VCaP (cell line): ENCODE data around the gene TREML4.
"Not testable (repeated sequence)": the region's sequence is repeated elsewhere in the genome, so short reads cannot be mapped to it uniquely, and the experiment has no call there.

Experiments used
- H3K27ac ChIP-seq: fragments of 450-650 bp; 2 replicates; pipeline ENCODE4 v1.5.1; 2017
- TF ChIP-seq, protein P1 (sequence below): fragments of 450-650 bp; conservative IDR thresholded peaks from 2 replicates; pipeline ENCODE4 v1.5.1; 2017; ENCODE audit warnings: mild to moderate bottlenecking, moderate library complexity

Gene TREML4

DNA sequence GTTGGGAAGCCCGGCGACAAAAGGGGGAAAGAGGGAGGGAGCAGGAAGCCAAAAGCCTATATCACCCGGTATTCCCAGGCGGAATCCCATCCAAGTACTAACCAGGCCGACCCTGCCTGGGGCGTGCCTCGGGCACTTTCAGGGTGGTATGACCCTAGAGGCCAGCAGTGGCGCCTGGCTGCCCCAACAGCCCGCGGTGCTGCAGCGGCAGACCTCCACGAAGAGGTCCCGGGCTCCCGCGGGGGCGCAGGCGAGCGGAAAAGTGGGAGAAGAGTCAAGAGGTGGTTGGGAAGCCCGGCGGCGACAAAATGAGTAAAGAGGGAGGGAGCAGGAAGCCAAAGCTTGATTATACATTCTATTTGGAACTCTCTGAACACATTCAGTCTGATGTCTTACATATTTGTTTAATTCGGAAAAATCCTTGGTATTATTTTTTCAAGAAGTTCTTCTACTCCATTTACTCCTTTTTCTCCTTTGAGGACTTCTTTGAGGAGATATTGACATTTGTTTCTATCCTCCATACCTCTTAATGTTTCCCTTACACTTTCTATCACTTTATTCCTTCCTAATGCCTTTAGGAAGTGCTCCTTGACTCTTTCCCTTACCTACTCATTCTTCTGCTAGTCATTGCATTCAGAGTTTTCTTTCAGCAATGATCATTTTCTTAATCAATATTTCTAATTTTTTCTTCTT lies 11.5 kb downstream of the TREML4 start:
- H3K27ac ChIP-seq: no peak overlapping the region
- TF ChIP-seq, protein P1, sequence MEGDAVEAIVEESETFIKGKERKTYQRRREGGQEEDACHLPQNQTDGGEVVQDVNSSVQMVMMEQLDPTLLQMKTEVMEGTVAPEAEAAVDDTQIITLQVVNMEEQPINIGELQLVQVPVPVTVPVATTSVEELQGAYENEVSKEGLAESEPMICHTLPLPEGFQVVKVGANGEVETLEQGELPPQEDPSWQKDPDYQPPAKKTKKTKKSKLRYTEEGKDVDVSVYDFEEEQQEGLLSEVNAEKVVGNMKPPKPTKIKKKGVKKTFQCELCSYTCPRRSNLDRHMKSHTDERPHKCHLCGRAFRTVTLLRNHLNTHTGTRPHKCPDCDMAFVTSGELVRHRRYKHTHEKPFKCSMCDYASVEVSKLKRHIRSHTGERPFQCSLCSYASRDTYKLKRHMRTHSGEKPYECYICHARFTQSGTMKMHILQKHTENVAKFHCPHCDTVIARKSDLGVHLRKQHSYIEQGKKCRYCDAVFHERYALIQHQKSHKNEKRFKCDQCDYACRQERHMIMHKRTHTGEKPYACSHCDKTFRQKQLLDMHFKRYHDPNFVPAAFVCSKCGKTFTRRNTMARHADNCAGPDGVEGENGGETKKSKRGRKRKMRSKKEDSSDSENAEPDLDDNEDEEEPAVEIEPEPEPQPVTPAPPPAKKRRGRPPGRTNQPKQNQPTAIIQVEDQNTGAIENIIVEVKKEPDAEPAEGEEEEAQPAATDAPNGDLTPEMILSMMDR: no peak

DNA sequence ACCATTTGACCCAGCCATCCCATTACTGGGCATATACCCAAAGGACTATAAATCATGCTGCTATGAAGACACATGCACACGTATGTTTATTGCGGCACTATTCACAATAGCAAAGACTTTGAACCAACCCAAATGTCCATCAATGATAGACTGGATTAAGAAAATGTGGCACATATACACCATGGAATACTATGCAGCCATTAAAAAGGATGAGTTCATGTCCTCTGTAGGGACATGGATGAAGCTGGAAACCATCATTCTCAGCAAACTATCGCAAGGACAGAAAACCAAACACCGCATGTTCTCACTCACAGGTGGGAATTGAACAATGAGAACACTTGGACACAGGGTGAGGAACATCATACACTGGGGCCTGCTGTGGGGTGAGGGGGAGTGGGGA lies 18.4 kb downstream of the TREML4 start:
- not testable (repeated sequence) for H3K27ac ChIP-seq

DNA sequence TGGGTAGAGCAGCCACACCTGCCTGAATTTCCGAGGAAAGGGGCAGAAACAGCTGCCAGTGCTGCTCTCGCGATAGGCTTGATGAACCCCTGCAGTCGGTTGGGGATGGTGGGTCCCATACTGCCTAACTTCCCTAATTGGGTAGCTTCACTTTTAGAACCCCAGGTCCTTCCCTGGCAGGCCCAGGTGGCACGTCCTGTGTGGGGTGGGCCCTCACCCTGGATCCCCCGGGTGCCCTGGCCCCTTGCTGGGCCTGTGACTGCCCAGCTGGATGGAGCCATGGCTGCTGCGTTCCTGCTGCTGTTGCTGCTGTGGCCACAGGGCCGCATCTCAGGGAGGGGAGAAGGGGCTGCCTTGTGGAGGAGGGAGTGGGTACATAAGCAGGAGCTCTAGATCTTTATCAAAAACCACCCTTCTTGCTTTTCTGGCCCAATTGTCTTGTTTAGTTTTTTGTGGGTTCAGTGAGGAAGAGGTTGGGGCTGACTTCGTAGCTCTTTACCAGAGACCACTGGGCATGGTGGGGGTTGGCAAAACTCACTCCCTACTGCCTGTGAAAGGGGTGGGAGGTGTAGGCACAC lies 19.2 kb downstream of the TREML4 start:
- H3K27ac ChIP-seq: no peak overlapping the region
- TF ChIP-seq, protein P1: no peak

DNA sequence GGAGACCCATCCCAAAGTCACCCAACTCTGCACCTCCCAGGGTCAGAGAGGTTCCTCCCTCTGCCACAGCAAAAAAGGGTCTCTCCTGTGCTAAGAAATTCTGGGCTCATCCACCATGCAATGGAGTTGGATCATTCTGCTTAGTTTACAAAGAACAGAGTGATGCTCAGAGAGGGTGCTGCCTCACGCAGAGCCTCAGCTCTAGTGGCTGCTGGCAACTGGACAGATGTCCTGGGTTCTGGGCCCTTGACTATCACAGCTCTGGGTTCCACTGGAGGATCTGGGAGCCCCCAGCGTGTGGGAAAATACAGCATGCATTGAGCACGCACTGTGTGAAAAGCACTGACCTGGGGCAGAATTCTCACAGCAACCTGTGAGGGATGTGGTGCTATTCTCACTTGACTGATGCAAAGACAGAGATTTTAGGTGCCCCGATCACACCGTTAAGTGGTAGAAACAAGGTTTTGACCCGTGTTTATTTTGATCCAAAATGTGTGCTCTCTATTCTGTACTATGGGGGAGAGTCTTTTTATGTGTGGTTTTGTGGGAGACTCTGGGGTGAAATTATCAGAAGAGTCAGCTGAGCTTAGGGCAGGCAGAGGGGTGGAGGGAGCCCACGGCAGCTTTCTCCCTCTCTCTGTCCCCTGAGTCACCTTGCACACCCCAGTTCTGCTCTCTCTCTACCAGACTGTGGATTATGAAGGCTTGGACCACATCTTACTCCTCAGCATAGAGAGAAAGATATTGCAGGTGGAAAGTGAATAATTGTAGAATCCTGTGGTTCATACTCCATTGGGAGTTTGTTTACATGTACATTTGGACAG lies 19.9 kb downstream of the TREML4 start:
- TF ChIP-seq, protein P1: no peak
- no peak overlapping the region for H3K27ac ChIP-seq

GRCh38 chr6:41252401-41253169 lies 24.4 kb downstream of the TREML4 start:
- TF ChIP-seq, protein P1: no peak
- no peak overlapping the region for H3K27ac ChIP-seq

- peak overlapping the region; percentile 97 for H3K27ac ChIP-seq
- TF ChIP-seq, protein P1: no peak
Measured at GRCh38 chr6:41255110-41255509, 27.0 kb downstream of the TREML4 start.

DNA sequence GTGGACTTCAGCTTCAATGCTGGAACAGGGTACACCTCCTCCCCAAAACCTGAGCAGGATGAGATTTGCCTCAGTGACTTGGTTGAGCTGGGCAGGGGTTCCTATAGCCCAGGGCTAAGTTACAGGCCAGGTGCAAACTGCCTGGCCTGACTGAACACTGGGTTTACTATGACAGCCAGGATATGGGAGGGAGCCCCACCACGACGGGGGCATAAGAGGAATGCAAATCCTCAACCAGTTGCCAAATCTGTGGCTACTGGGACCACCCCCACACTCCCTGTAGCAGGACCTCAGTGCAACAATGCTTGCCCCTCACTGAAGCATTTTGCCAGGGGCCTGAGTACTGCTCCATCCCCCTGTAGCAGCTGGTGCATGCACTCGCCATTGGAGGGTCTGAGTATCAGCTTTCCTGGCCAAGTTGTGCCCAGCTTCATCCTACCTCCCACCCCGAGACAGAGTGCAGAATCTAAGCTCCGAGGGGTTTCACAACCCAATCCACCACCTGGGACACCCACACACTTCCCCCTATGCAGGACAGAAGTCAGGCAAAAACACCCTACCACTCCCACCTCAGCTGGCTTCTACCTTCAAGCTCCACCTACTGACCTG lies 27.6 kb downstream of the TREML4 start:
- TF ChIP-seq, protein P1: no peak
- H3K27ac ChIP-seq: peak overlapping the region; percentile 97
